ENCODE measurements around the gene STRBP.

The STRBP gene

DNA sequence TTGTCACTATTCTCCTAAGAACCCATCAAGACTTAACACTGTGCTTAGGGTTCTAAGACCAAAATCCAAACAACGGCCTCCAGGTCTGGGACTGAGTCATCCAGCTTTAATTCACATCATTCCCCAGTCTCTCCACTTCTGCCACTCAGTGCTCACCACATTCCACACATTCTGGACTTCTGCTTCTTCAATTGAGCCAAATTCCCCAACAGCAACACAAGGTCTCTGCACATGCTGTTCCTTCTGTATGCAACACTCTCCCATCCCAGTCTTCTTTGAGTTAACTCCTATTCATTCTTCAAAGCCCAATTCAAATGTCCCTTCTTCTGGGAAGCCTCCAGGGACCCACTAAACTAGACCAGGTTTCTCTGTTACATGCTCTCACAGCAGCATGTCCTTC, 137.1 kb downstream of the STRBP start:
- CTCF ChIA-PET, result interaction anchor here (1.5 kb wide), 1 partner anchor 14 kb away, joined by 3 read pairs; no protein-coding TSS in a partner anchor
- DNase-seq (ENCODE audit: extremely low spot score), result no peak
- TF ChIP-seq, protein P1, sequence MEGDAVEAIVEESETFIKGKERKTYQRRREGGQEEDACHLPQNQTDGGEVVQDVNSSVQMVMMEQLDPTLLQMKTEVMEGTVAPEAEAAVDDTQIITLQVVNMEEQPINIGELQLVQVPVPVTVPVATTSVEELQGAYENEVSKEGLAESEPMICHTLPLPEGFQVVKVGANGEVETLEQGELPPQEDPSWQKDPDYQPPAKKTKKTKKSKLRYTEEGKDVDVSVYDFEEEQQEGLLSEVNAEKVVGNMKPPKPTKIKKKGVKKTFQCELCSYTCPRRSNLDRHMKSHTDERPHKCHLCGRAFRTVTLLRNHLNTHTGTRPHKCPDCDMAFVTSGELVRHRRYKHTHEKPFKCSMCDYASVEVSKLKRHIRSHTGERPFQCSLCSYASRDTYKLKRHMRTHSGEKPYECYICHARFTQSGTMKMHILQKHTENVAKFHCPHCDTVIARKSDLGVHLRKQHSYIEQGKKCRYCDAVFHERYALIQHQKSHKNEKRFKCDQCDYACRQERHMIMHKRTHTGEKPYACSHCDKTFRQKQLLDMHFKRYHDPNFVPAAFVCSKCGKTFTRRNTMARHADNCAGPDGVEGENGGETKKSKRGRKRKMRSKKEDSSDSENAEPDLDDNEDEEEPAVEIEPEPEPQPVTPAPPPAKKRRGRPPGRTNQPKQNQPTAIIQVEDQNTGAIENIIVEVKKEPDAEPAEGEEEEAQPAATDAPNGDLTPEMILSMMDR (IDR thresholded peaks at IDR 0.05; ENCODE audit: control extremely low read depth, extremely low read depth, low read depth, missing control alignments), result no peak
- POLR2A ChIA-PET, result no interaction called here

DNA sequence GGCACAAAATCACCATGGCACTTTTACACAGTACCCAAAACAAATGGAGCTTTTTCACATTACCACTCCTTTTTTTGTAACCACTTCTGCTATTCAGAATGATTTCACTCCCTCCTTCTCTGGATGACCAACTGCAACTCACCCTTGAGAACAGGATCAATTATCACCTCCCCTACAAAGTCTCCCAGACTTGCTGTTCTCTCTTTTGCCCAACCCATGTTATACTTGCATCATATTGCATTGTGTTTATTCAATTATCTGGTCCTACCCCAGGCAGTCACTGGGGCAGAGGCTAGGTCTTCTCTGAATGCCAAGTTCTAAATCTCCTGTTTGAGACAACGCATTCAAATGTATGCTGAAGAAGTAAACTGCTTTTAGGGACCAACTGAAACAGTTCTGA, 139.0 kb downstream of the STRBP start:
- TF ChIP-seq, protein P1 (IDR thresholded peaks at IDR 0.05; ENCODE audit: control extremely low read depth, extremely low read depth, low read depth, missing control alignments), result no peak
- CTCF ChIA-PET, result interaction anchor here (0.9 to 1.3 kb wide), 3 partner anchors 10 to 96 kb away, joined by 3 read pairs; no protein-coding TSS in a partner anchor
- POLR2A ChIA-PET, result interaction anchor here (1.1 kb wide), 1 partner anchor 120 kb away, joined by 4 read pairs; no protein-coding TSS in a partner anchor
- no peak for DNase-seq (ENCODE audit: extremely low spot score)

DNA sequence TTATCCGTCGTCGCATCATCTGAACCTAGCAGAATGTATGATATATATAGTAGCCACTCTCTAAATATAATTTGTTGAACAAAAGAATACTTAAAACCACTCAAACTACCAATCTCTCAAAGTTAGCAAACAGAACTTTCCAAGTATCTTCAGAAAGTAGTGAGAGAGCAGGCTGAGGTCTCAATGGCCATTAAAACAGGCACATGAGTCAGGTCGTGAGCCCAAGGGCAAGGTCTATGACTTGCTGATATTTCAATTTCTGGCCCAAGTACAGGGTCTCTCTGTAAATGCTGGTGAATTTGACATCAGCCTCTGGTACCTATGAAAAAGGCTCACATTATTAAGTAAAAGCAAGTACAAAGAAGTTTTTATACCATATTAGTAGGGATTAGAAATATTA, 139.8 kb downstream of the STRBP start:
- ChIA-PET POLR2A (interaction anchor here (1.1 kb wide), 1 partner anchor 119 kb away, joined by 4 read pairs; no protein-coding TSS in a partner anchor), CTCF (interaction anchor here (0.6 to 1.0 kb wide), 2 partner anchors 27 to 222 kb away, joined by 3 read pairs; no protein-coding TSS in a partner anchor)
- no peak for DNase-seq (ENCODE audit: extremely low spot score)
- TF ChIP-seq, protein P1 (IDR thresholded peaks at IDR 0.05; ENCODE audit: control extremely low read depth, extremely low read depth, low read depth, missing control alignments), result no peak

DNA sequence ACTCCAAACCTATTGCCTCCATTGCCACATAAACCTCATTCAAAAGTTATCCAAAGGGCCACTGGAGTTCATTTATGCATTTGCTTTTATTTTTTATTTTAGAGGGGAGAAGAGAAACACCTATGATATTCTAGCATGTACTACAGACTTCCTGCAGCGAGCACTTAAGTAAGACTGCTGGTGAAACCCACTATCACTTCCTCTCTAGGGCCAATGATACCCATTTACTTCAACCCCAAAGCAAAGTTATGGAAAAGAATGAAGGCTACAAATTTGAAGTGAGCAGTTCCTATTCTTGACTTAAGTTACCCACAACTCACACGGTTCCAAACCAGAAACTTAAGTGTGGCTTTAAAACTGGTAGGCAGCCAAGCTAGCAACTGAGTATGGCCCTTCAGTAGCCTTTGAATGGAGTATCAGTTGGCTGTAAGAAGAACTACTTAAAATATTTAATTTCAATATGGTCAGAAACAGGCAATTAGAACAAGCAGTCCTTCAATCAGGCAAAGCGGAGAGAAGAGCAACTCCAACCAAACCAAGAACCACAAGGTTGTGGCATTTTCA, 140.8 kb downstream of the STRBP start:
- TF ChIP-seq, protein P1 (IDR thresholded peaks at IDR 0.05; ENCODE audit: control extremely low read depth, extremely low read depth, low read depth, missing control alignments), result no peak
- no peak for DNase-seq (ENCODE audit: extremely low spot score)
- ChIA-PET CTCF (no interaction called here), POLR2A (no interaction called here)

DNA sequence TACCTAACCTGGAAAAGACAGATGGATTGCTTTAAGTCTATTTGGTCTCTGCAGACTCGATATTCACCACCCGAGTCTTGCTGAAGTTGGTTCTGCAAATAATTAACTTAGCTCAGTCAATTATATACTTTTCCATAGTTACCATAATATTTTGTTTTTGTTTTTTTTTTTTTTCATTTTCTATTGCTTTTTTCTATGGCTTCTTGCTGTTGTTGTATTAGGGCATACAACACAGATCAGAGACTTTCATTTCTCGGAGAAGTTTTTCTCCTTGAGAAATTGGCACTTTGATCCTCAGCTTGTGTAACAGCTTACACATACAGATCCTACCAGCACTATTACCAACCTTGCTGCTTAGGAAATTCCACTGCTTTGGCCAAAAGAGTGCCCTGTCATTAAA, 146.9 kb downstream of the STRBP start:
- TF ChIP-seq, protein P1 (IDR thresholded peaks at IDR 0.05; ENCODE audit: control extremely low read depth, extremely low read depth, low read depth, missing control alignments), result no peak
- ChIA-PET CTCF (interaction anchor here (0.8 to 1.5 kb wide), 7 partner anchors 19 to 228 kb away, joined by 3 to 4 read pairs (median 4); no protein-coding TSS in a partner anchor), POLR2A (interaction anchor here (0.7 kb wide), 1 partner anchor 288 kb away, joined by 4 read pairs; no protein-coding TSS in a partner anchor)
- DNase-seq (ENCODE audit: extremely low spot score), result no peak

DNA sequence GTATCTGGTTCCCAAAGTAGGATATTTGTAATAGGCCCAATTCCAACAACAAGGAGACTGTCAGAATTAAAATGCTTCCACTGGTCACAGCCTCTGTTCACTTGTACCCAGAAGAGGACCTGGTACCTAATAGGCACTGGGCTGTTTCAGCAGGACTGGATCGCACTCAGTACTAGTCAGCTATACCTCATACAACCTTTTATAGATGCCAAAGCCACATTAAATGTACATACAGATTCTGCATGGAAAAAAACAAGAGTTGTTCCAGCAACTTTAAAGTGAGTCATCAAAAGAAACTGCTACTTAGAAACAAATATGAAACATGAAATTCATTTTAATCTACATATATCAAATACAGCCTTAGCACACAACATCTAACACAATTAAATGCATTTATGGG, 147.4 kb downstream of the STRBP start:
- TF ChIP-seq, protein P1 (IDR thresholded peaks at IDR 0.05; ENCODE audit: control extremely low read depth, extremely low read depth, low read depth, missing control alignments), result no peak
- ChIA-PET POLR2A (no interaction called here), CTCF (interaction anchor here (0.8 to 1.5 kb wide), 4 partner anchors 18 to 229 kb away, joined by 3 to 4 read pairs (median 4); no protein-coding TSS in a partner anchor)
- DNase-seq (ENCODE audit: extremely low spot score), result no peak

Measured in GM10248 (cell line).